SU-DHL-6 (cell line): ENCODE data around the gene COL20A1.

Experiments
- CTCF ChIP-seq: fragments of 200-600 bp; sonication (generic); IDR thresholded peaks from one replicate; pipeline ENCODE4 v1.5.1; 2017; ENCODE audit warnings: antibody characterized with exemption, mild to moderate bottlenecking, low read length, moderate library complexity; ENCODE audit not compliant: insufficient read depth, poor library complexity, severe bottlenecking
- EZH2phosphoT487 ChIP-seq: fragments of 200-600 bp; sonication (generic), shearing (Covaris generic); conservative IDR thresholded peaks from 2 replicates; pipeline ENCODE4 v1.6.1; 2018; ENCODE audit warnings: mild to moderate bottlenecking, antibody characterized with exemption, low read length, moderate library complexity, mixed read lengths

DNA sequence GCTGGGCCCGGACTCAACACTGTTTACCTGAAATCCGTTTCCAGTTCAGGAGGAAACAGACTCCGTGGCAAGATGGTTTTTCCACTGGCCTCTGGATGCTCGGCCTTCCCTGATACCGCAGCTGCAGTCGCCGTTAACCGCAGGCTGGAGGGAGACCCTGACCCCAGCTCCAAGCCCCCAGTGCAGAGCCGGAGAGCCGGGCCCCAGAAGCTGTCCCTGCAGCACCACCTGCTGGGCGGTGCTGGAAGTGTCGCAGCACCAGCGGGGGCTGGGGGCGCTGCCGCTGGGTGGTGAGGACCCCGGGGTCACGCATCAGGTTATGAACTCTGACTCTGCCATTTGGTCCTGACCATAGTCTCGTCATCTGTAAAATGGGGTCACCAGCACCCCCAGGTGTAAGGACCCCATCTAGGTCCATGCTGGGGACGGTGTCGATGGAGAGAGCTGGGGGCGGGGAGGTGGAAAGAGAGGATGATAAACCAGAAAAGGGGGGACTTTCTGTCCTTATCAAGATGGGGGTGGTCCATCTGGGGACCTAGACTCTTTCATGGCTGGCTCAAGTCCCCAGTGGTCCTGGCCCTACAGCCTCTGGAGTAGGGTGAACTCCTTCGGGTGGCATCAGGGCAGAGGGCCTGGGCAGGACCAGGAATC, 88.9 kb downstream of the COL20A1 start:
- peak; percentile 94 for TF ChIP-seq CTCF
- TF ChIP-seq EZH2phosphoT487: no peak
